AG08396 (cell line): ENCODE measurements around the gene RRP9.
A peak's percentile ranks its signal among the peaks of the same experiment; 100 is the strongest.

Experiments used
- DNase-seq: peaks from one replicate; pipeline ENCODE4 v3.0.0; 2012; ENCODE audit warnings: low spot score, mixed read lengths

RRP9 gene

GRCh38 chr3:51970606-51971300 lies 29.0 kb upstream of the RRP9 start:
- no peak for DNase-seq

GRCh38 chr3:51969841-51970240 lies 28.1 kb upstream of the RRP9 start:
- DNase-seq, result no peak

GRCh38 chr3:51968883-51969678 lies 27.4 kb upstream of the RRP9 start:
- no peak for DNase-seq

DNA sequence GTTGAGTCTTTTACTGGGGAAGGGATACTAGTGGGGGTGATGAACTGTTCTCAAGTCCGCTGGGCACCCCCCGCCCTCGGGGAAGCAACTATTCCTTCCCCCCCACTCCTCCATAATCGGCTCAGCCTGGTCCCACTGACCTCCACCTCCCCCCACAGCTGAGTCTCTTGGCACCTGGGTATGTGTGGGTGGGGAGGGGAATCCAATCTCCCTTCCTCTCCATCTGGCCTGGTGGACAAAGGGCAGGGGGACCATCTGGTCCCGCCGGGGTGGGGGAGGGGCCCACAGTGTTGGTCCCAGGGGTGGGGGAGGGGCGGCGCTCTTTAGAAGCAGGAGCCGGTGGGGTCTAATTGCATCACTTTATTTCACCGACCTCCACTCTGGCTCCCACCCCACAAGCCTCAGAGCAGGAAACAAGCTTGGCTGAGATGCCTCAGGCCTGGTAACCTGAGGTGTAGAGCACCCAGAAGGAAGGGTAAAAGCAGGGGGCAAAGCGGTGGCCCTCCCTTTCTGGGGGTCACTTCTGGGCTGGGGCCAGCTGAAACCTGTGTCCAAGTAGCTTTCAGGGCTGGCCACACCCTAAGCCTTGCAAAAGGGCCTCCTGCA lies 26.6 kb upstream of the RRP9 start:
- DNase-seq, result no peak

DNA sequence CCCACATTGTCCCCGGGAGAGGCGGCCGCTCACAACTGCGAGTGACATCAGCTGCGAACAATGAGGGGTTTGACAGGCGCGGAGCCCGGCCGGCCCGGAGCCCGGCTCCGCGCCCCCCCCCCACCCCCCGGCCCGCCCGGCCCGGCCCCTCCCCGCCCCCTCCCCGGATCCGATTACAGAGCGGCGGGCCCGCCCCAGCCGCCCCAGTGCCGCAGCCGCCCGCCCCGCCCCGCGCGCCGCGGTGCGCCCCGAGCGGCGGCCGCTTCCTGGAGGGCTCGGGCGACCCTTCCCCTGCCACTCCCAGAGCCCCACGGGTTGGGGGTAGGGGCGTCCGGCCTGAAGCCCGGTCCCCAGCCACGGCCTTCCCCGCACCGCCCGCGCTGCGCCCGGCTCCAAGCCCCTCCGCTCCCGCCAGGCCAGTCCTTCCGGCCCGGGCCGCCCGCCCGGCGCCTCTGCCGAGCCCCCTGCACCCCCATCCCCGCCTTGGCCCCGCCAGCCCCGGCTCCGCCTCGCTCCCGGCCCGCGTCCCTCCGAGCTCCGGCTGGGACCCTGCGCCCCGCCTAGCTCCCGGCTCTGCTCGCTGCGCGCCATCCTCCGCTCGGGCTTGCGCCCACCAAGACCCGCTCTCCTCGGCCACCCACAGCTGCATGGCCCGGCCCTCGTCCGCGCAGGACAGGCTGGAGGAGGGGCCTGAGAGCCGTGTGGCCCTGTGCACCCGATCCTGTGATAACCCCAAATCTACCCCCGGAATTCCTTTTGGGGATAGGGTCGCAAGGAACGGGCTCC lies 25.9 kb upstream of the RRP9 start, which contains the start of gene PCBP4:
PCBP4 (minus strand) TSS at position 71 of the 786 bp plus-strand sequence. CDS start 6,214 bp downstream, outside the sequence.
- peak; percentile 87 for DNase-seq

- no peak for DNase-seq
Observed at GRCh38 chr3:51966922-51967383, 25.2 kb upstream of the RRP9 start.

- no peak for DNase-seq
Observed at GRCh38 chr3:51966486-51966885, 24.8 kb upstream of the RRP9 start.

DNA sequence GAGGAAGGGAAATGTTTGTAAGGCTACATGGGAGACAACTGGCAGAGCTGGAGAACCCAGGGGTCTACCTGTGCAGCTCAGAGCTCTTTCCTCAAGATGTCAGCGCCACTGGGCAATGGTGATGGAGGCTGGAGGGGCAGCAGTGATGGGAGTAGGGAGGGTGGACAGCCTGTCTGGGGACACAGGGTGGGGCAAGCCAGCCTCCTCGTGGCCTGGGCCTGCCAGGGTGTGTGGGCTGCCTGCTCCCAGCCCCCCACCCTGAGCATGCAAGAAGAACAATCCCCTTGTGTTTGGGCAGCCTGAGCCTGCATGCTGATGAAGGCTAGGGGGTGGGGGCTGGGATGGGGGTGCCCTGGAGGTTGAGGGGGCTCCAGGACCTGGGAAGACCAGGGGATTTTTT lies 24.3 kb upstream of the RRP9 start:
- no peak for DNase-seq

GRCh38 chr3:51964521-51964920 lies 22.8 kb upstream of the RRP9 start:
- no peak for DNase-seq

GRCh38 chr3:51963951-51964451 lies 22.3 kb upstream of the RRP9 start:
- DNase-seq, result no peak

DNA sequence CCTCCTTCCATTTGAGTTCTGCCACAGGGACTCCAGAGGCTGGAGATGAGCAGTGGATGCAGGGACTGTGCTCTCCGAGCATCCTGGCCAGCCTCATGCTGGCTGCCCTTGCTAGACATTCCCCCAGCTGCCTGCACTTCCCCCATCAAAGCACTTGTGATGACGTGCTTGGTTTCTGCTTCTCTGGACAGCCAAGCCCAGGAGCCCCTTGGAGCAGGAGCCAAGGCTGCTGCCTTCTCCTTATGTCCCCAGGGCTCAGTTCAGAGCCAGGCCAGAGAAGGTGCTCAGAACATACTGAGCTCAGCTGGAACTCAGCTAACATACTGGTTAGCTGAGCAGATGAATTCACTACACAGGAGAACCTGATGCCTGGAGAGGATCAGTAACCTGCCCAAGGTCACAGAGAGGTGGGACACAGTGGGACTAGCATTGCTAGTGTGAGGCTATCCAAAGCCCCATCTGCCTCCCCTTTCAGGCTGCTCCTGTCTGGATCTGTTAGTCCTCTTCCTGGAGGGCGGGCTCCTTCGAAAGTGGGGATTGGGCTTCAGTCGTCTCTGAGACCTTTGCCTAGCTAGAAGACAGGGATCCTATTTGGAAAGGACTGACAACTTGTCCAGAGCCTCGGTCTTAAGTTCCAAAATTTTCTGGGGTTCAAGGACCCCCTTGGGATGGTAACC lies 21.3 kb upstream of the RRP9 start:
- no peak for DNase-seq

- no peak for DNase-seq
Observed at GRCh38 chr3:51961602-51962569, 20.2 kb upstream of the RRP9 start.

- DNase-seq, result no peak
Observed at GRCh38 chr3:51961011-51961410, 19.3 kb upstream of the RRP9 start.

- DNase-seq, result no peak
Observed at GRCh38 chr3:51960386-51960785, 18.7 kb upstream of the RRP9 start.

DNA sequence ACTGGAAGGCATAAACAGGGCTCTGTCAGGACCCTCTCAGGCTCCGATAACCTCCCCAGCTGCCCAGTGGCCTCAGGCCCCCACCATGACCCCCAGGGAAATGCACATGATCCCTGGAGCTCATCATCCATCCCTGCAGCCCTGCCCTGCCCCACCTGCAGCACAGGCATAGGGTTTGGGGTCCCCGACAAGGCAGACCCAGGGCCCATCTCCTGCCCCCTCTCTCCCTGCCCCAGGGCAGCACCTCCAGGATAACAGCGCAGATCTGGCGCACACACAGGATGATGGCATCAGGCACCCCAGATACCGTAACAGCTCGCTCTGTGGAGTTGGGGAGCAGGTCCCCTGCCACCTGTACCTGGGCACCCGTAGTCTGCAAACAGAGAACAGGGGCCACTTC lies 17.9 kb upstream of the RRP9 start:
- no peak for DNase-seq

GRCh38 chr3:51958603-51959521 lies 17.2 kb upstream of the RRP9 start:
- DNase-seq, result no peak

DNA sequence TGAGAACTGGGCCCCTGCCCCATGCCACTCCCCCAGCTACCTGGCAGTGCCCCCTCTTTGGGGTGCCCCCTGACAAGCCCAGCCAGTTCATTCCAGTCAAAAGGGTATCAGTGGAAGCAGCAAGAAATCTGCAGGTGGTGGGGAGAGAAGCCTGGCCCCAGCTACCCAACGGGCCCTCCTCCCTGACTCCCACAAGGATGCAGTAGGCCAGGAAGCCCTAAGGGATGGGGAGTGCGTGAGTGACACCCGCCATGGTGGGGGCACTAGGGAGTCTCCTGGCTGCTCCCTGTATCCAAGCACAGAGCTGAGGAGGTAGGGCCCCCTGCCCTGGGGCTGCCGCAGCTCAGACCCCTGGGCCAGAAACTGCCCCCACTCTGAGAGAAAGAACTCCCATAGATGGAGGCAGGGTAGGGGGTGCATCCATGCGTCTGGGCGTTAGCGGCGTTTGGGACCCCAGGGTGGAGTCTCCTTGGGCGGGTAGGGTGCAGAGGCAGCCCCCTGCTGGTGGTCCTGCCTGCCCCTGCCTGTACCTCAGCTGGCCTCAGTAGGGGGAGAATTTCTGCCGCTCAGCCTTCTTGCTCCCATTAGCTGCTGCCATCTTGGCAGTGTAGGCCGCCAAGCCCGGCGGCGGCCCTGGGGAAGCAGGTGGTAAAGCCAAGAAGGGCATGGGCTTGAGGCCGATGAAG lies 16.0 kb upstream of the RRP9 start:
- no peak for DNase-seq
